Adrenal gland (tissue), 5 donors: Measurements from ENCODE around the gene CPNE4.

Experiments used
- CTCF ChIP-seq, 6 experiments: fragments of 450-650 bp in 4 of 6; fragments of 200-600 bp in 2 of 6; sonication (generic) in 1 of 6; IDR thresholded peaks; 1 replicate in 5 of 6; 2 replicates in 1 of 6; pipeline versions ENCODE4 v1.5.1 to v1.8.0; 2016 to 2021; ENCODE audit warnings: antibody characterized with exemption in 6 of 6, mild to moderate bottlenecking in 2 of 6, moderate library complexity in 1 of 6
- POLR2A ChIP-seq, 2 donors: fragments of 450-650 bp; IDR thresholded peaks; one replicate each; pipeline ENCODE4 v1.6.1; 2017; ENCODE audit warnings: antibody characterized with exemption in 2 of 2, mild to moderate bottlenecking in 2 of 2, moderate library complexity in 1 of 2
- donor health status: DM: no; HTN: no; CAD: no.

GRCh38 chr3:131708241-131708640, 326.6 kb downstream of the CPNE4 start:
- no peak for TF ChIP-seq CTCF (IDR thresholded peaks at IDR 0.05)
- TF ChIP-seq POLR2A (IDR thresholded peaks at IDR 0.05), result no peak
